NCI-H2196 treated with DMSO at 0.1 percent for 48 hours (cell line): ENCODE measurements around the gene ITGA5.

Experiments
- DNase-seq: peaks from one replicate; lab custom pipeline; 2025; ENCODE audit not compliant: unreplicated experiment; lab: John Stamatoyannopoulos, UW

The ITGA5 gene

GRCh38 chr12:54412786-54413185 is 6.3 kb downstream of the ITGA5 start:
- no peak for DNase-seq

GRCh38 chr12:54412348-54412747 is 6.7 kb downstream of the ITGA5 start:
- no peak for DNase-seq

- no peak for DNase-seq
Measured at GRCh38 chr12:54411391-54412241, 7.5 kb downstream of the ITGA5 start.

GRCh38 chr12:54409267-54409666 is 9.8 kb downstream of the ITGA5 start:
- DNase-seq: no peak

GRCh38 chr12:54407183-54407905 is 11.7 kb downstream of the ITGA5 start:
- DNase-seq: no peak

GRCh38 chr12:54405573-54405972 is 13.5 kb downstream of the ITGA5 start:
- no peak for DNase-seq

GRCh38 chr12:54405106-54405505 is 14.0 kb downstream of the ITGA5 start:
- DNase-seq: no peak

- DNase-seq: no peak
Measured at GRCh38 chr12:54404061-54405004, 14.7 kb downstream of the ITGA5 start.

GRCh38 chr12:54401119-54401518 is 17.9 kb downstream of the ITGA5 start:
- no peak for DNase-seq

- DNase-seq: peak; percentile 51
Measured at GRCh38 chr12:54398995-54399793, 19.9 kb downstream of the ITGA5 start.

- no peak for DNase-seq
Measured at GRCh38 chr12:54398218-54398617, 20.8 kb downstream of the ITGA5 start.

GRCh38 chr12:54397157-54397556 is 21.9 kb downstream of the ITGA5 start:
- DNase-seq: no peak

GRCh38 chr12:54395545-54395944 is 23.5 kb downstream of the ITGA5 start:
- DNase-seq: no peak

GRCh38 chr12:54394986-54395385 is 24.1 kb downstream of the ITGA5 start:
- DNase-seq: no peak

GRCh38 chr12:54394281-54394719 is 24.8 kb downstream of the ITGA5 start:
- DNase-seq: peak; percentile 25

- DNase-seq: no peak
Measured at GRCh38 chr12:54393743-54394142, 25.3 kb downstream of the ITGA5 start.

GRCh38 chr12:54393207-54393609 is 25.9 kb downstream of the ITGA5 start:
- DNase-seq: no peak

GRCh38 chr12:54392485-54393206 is 26.4 kb downstream of the ITGA5 start:
- no peak for DNase-seq

GRCh38 chr12:54390668-54391551 is 28.2 kb downstream of the ITGA5 start:
- DNase-seq: peak; percentile 59
